ENCODE measurements around the gene LEMD3.

- TF ChIP-seq CTCF (IDR thresholded peaks at IDR 0.05) (no peak), TCF7L2 (IDR thresholded peaks at IDR 0.05; ENCODE audit: low read depth, low read length) (no peak)
Observed at GRCh38 chr12:65139389-65139788, 30.0 kb upstream of the LEMD3 start.
